Measurements from ENCODE around the gene RPS21.
A peak's percentile ranks its signal among the peaks of the same experiment; 100 is the strongest.

Gene RPS21

GRCh38 chr20:62381202-62381797, 5.6 kb upstream of the RPS21 start:
- Histone ChIP-seq H3K27ac (peak overlapping the region; percentile 61), H3K27me3 (ENCODE audit: insufficient read depth, low read depth, severe bottlenecking) (no peaks in the 10 kb centered on the region), H3K36me3 (peaks cover 2% of the 10 kb centered on the region; the same call in 1 of the 2 replicates), H3K9me3 (ENCODE audit: severe bottlenecking) (no peaks in the 10 kb centered on the region), H3K4me3 (ENCODE audit: low read depth, low read length) (no peak overlapping the region)
- TF ChIP-seq CTCF (IDR thresholded peaks at IDR 0.05; ENCODE audit: low read depth, low read length): no peak
- peak; percentile 87 for DNase-seq

- peak overlapping the region; percentile 61 for H3K27ac ChIP-seq
These were observed 5.1 kb upstream of the RPS21 start for GRCh38 chr20:62381842-62382241.

GRCh38 chr20:62382306-62383198, 4.4 kb upstream of the RPS21 start:
- Histone ChIP-seq H3K9me3 (ENCODE audit: severe bottlenecking) (no peaks in the 10 kb centered on the region), H3K27me3 (ENCODE audit: insufficient read depth, low read depth, severe bottlenecking) (no peaks in the 10 kb centered on the region), H3K4me3 (ENCODE audit: low read depth, low read length) (no peak overlapping the region), H3K27ac (peak overlapping the region; percentile 10; the same call in 1 of the 2 replicates), H3K36me3 (peaks cover 7% of the 10 kb centered on the region)
- DNase-seq: peak; percentile 90
- TF ChIP-seq CTCF (IDR thresholded peaks at IDR 0.05; ENCODE audit: low read depth, low read length): peak; percentile 98

More at GRCh38 chr20:62381842-62382241, 5.1 kb upstream of the RPS21 start:
- no peak for DNase-seq
- no peak overlapping the region for H3K4me3 ChIP-seq (ENCODE audit: low read depth, low read length)
- H3K27me3 ChIP-seq (ENCODE audit: insufficient read depth, low read depth, severe bottlenecking): no peaks in the 10 kb centered on the region
- H3K9me3 ChIP-seq (ENCODE audit: severe bottlenecking): no peaks in the 10 kb centered on the region
- H3K36me3 ChIP-seq: peaks cover 2% of the 10 kb centered on the region
- no peak for TF ChIP-seq CTCF (IDR thresholded peaks at IDR 0.05; ENCODE audit: low read depth, low read length)

- Histone ChIP-seq H3K27me3 (ENCODE audit: insufficient read depth, low read depth, severe bottlenecking) (no peaks in the 10 kb centered on the region), H3K36me3 (peaks cover 46% of the 10 kb centered on the region), H3K4me3 (ENCODE audit: low read depth, low read length) (peak overlapping the region; percentile 75), H3K9me3 (ENCODE audit: severe bottlenecking) (no peaks in the 10 kb centered on the region), H3K27ac (peak overlapping the region; percentile 90)
- DNase-seq: no peak
- TF ChIP-seq CTCF (IDR thresholded peaks at IDR 0.05; ENCODE audit: low read depth, low read length): no peak
These were observed 463 bp downstream of the RPS21 start for GRCh38 chr20:62387219-62387913.

GRCh38 chr20:62387933-62388635, 1.2 kb downstream of the RPS21 start:
- Histone ChIP-seq H3K36me3 (peaks cover 53% of the 10 kb centered on the region), H3K27ac (peak overlapping the region; percentile 90), H3K9me3 (ENCODE audit: severe bottlenecking) (no peaks in the 10 kb centered on the region), H3K27me3 (ENCODE audit: insufficient read depth, low read depth, severe bottlenecking) (no peaks in the 10 kb centered on the region), H3K4me3 (ENCODE audit: low read depth, low read length) (peak overlapping the region; percentile 75)
- no peak for DNase-seq
- no peak for TF ChIP-seq CTCF (IDR thresholded peaks at IDR 0.05; ENCODE audit: low read depth, low read length)
